Lung (tissue), 12 donors: ENCODE results near the gene GREB1L. TPM values are rescaled to one million over a fixed set of nuclear protein-coding genes. Genes with fewer than 3 reads are reported as not detected.
"Not testable (repeated sequence)": the region's sequence is repeated elsewhere in the genome, so short reads cannot be mapped to it uniquely, and the experiment has no call there.

ENCODE experiments used
- ATAC-seq: fragments of 200-7000 bp; cut with Tn5 transposase; one replicate; pipeline ENCODE4 v1.9.1; 2020; ENCODE audit warnings: moderate number of reproducible peaks; ENCODE audit not compliant: insufficient read depth, low FRiP score
- DNase-seq, 3 donors: peaks; one replicate each; pipeline ENCODE4 v3.0.0-alpha.2; 2013 to 2017
- H3K27ac ChIP-seq, 2 donors: one replicate each; pipeline ENCODE4 v1.5.1; 2013; ENCODE audit warnings: mild to moderate bottlenecking in 2 of 2, moderate library complexity in 2 of 2, control low read depth in 1 of 2, inconsistent platforms in 1 of 2, low read depth in 1 of 2, low read length in 1 of 2
- H3K27me3 ChIP-seq, 3 donors: one replicate each; pipeline ENCODE4 v1.5.1; 2013; ENCODE audit warnings: low read length in 2 of 3; ENCODE audit not compliant: control insufficient read depth in 3 of 3, insufficient read depth in 3 of 3
- H3K36me3 ChIP-seq, 4 donors: one replicate each; pipeline ENCODE4 v1.5.1; 2013; ENCODE audit warnings: low read length in 4 of 4, mild to moderate bottlenecking in 1 of 4, moderate library complexity in 1 of 4; ENCODE audit not compliant: control insufficient read depth in 4 of 4, insufficient read depth in 4 of 4
- H3K4me1 ChIP-seq, 5 donors: one replicate each; pipeline ENCODE4 v1.5.1; 2013; ENCODE audit warnings: low read length in 5 of 5, mild to moderate bottlenecking in 2 of 5, moderate library complexity in 1 of 5; ENCODE audit not compliant: control insufficient read depth in 5 of 5, insufficient read depth in 5 of 5
- H3K4me3 ChIP-seq: one replicate; pipeline ENCODE4 v1.5.1; 2013; ENCODE audit warnings: mild to moderate bottlenecking, control low read depth, moderate library complexity
- H3K9ac ChIP-seq, 2 donors: one replicate each; pipeline ENCODE4 v1.5.1; 2013; ENCODE audit warnings: low read length in 2 of 2, control low read depth in 1 of 2; ENCODE audit not compliant: insufficient read depth in 1 of 2
- H3K9me3 ChIP-seq, 4 donors: one replicate each; pipeline ENCODE4 v1.5.1; 2013; ENCODE audit warnings: low read length in 3 of 4, mild to moderate bottlenecking in 1 of 4, moderate library complexity in 1 of 4; ENCODE audit not compliant: control insufficient read depth in 4 of 4, insufficient read depth in 3 of 4
- WGBS, 2 donors: extraction: QIAGEN DNeasy Blood & Tissue Kit; methylation state at CpG; one replicate each; pipeline ENCODE4 v1.1.7; 2013; 5-methylcytosine and 5-hydroxymethylcytosine counted together
- polyA plus RNA-seq, 2 donors: library from polyadenylated mRNA; stranded (reverse); fragments of 200-250 nt; gene quantifications; one replicate each; pipeline ENCODE4 v1.2.1, GENCODE V29; 2013
- total RNA-seq, 2 donors: library from RNA; depleted of rRNA in 1 of 2; stranded (reverse); fragments of >200 nt in 1 of 2; gene quantifications; one replicate each; pipeline ENCODE4 v1.2.1, GENCODE V29; 2014 to 2021
- TF ChIP-seq, protein P1 (sequence below): IDR thresholded peaks from 2 replicates; pipeline ENCODE4 v1.5.1; 2012; ENCODE audit warnings: mild to moderate bottlenecking; ENCODE audit errors: control extremely low read depth, extremely low read depth
- donor health status: control.
- donor health status: control.
- donor health status: Bipolar disorder and iron deficiency.
- donor health status: healthy.
- donor health status: DM: yes; HTN: yes; CAD: no.

GREB1L gene
- total and polyA plus RNA-seq, 4 donors, result 0.08 to 1.2 (median 0.41) TPM

- no peaks in the 10 kb centered on the region for H3K27me3 ChIP-seq
- WGBS, 2 donors, result 66 to 76% methylated on average over 2 of the region's 2 CpGs
- no peaks in the 10 kb centered on the region for H3K36me3 ChIP-seq
- H3K4me1 ChIP-seq, result no peaks in the 10 kb centered on the region
- no peak for ATAC-seq
- no peak for DNase-seq
- TF ChIP-seq, protein P1, sequence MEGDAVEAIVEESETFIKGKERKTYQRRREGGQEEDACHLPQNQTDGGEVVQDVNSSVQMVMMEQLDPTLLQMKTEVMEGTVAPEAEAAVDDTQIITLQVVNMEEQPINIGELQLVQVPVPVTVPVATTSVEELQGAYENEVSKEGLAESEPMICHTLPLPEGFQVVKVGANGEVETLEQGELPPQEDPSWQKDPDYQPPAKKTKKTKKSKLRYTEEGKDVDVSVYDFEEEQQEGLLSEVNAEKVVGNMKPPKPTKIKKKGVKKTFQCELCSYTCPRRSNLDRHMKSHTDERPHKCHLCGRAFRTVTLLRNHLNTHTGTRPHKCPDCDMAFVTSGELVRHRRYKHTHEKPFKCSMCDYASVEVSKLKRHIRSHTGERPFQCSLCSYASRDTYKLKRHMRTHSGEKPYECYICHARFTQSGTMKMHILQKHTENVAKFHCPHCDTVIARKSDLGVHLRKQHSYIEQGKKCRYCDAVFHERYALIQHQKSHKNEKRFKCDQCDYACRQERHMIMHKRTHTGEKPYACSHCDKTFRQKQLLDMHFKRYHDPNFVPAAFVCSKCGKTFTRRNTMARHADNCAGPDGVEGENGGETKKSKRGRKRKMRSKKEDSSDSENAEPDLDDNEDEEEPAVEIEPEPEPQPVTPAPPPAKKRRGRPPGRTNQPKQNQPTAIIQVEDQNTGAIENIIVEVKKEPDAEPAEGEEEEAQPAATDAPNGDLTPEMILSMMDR, result no peak
- no peak overlapping the region for H3K4me3 ChIP-seq
- no peak overlapping the region for H3K9ac ChIP-seq
- peaks cover 0 to 2% (median 0%) of the 10 kb centered on the region in 4 donors for H3K9me3 ChIP-seq
- no peak overlapping the region for H3K27ac ChIP-seq
These were observed 122.4 kb downstream of the GREB1L start for GRCh38 chr18:21364471-21364870.

- 88 to 93% methylated on average over 2 of the region's 2 CpGs for WGBS, 2 donors
These were observed 124.9 kb downstream of the GREB1L start for GRCh38 chr18:21366896-21367295.

DNA sequence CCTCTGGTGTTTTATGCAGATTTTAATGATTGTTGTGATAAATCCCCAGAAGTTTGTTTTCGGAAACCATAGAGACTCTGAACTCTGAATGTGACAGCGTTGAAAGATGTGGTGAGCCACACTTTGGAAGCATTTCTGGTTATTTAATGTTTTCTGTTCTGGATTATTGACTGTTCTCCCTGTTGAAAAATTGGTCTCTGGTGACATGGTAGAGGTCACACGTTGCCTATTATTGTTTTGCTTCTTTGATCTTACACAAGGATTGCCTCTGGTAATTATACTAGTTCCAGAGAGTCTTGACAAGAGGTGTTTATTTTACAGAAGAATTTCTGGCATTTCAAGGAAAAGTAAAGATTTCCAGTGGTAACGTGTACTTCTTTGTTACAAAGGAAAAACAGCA, 127.1 kb downstream of the GREB1L start:
- WGBS, 2 donors, result 64 to 76% methylated on average over 4 of the region's 4 CpGs
- H3K4me3 ChIP-seq, result no peak overlapping the region
- ATAC-seq, result no peak
- H3K27me3 ChIP-seq, result no peaks in the 10 kb centered on the region
- no peak overlapping the region for H3K9ac ChIP-seq
- no peaks in the 10 kb centered on the region for H3K36me3 ChIP-seq
- TF ChIP-seq, protein P1, result no peak
- H3K27ac ChIP-seq, result no peak overlapping the region
- DNase-seq, result no peak
- peaks cover 0 to 2% (median 0%) of the 10 kb centered on the region in 4 donors for H3K9me3 ChIP-seq
- no peaks in the 10 kb centered on the region for H3K4me1 ChIP-seq

More at GRCh38 chr18:21366896-21367295, 124.9 kb downstream of the GREB1L start:
- no peak overlapping the region for H3K4me3 ChIP-seq
- H3K36me3 ChIP-seq, result no peaks in the 10 kb centered on the region
- H3K27me3 ChIP-seq, result no peaks in the 10 kb centered on the region
- no peaks in the 10 kb centered on the region for H3K4me1 ChIP-seq
- no peak overlapping the region for H3K27ac ChIP-seq
- TF ChIP-seq, protein P1, result no peak
- no peak for DNase-seq
- no peak for ATAC-seq
- H3K9me3 ChIP-seq, result peaks cover 0 to 2% (median 0%) of the 10 kb centered on the region in 4 donors
- no peak overlapping the region for H3K9ac ChIP-seq

- H3K9ac ChIP-seq, H3K36me3 ChIP-seq, ATAC-seq, H3K27me3 ChIP-seq, H3K27ac ChIP-seq, H3K9me3 ChIP-seq, DNase-seq, H3K4me3 ChIP-seq, H3K4me1 ChIP-seq: not testable (repeated sequence)
- 96 to 98% methylated on average over 7 of the region's 7 CpGs for WGBS, 2 donors
These were observed 127.6 kb downstream of the GREB1L start for GRCh38 chr18:21369597-21369996.
